HG03159 (cell line): ENCODE measurements around the gene MAPK4.
"Not testable (repeated sequence)": the region's sequence is repeated elsewhere in the genome, so short reads cannot be mapped to it uniquely, and the experiment has no call there.

ENCODE experiments used
- ATAC-seq: cut with Tn5 transposase; IDR thresholded peaks from one replicate; pipeline ENCODE4 v1.9.1; 2021; ENCODE audit warnings: mild to moderate bottlenecking, moderate library complexity; ENCODE audit not compliant: unreplicated experiment

MAPK4 gene

GRCh38 chr18:50748243-50749229 lies 188.6 kb downstream of the MAPK4 start:
- no peak for ATAC-seq

GRCh38 chr18:50749421-50749820 lies 189.5 kb downstream of the MAPK4 start:
- ATAC-seq: no peak

GRCh38 chr18:50749945-50750344 lies 190.1 kb downstream of the MAPK4 start:
- no peak for ATAC-seq

GRCh38 chr18:50750546-50750945 lies 190.7 kb downstream of the MAPK4 start:
- ATAC-seq: no peak

- ATAC-seq: no peak
Measured at GRCh38 chr18:50751490-50751889, 191.6 kb downstream of the MAPK4 start.

GRCh38 chr18:50751947-50752346 lies 192.1 kb downstream of the MAPK4 start:
- no peak for ATAC-seq

GRCh38 chr18:50753311-50753710 lies 193.4 kb downstream of the MAPK4 start:
- ATAC-seq: no peak

GRCh38 chr18:50754297-50754696 lies 194.4 kb downstream of the MAPK4 start:
- no peak for ATAC-seq

GRCh38 chr18:50757358-50757757 lies 197.5 kb downstream of the MAPK4 start:
- ATAC-seq: no peak

- no peak for ATAC-seq
Measured at GRCh38 chr18:50769463-50769862, 209.6 kb downstream of the MAPK4 start.

GRCh38 chr18:50775207-50775606 lies 215.3 kb downstream of the MAPK4 start:
- ATAC-seq: no peak

- ATAC-seq: no peak
Measured at GRCh38 chr18:50775726-50776125, 215.8 kb downstream of the MAPK4 start.

- no peak for ATAC-seq
Measured at GRCh38 chr18:50776383-50776782, 216.5 kb downstream of the MAPK4 start.

- not testable (repeated sequence) for ATAC-seq
Measured at GRCh38 chr18:50779021-50779420, 219.1 kb downstream of the MAPK4 start.
